ENCODE data around the gene DPH6.
"Not testable (repeated sequence)": the region's sequence is repeated elsewhere in the genome, so short reads cannot be mapped to it uniquely, and the experiment has no call there.

Gene DPH6

GRCh38 chr15:35545824-35546510 lies at the start of gene DPH6:
Gene DPH6 (minus strand): TSS chr15:35546165. CDS start chr15:35546141, 24 bp downstream.
- DNase-seq (ENCODE audit: extremely low read depth, low read depth), result peak; percentile 58
- H3K4me3 ChIP-seq (replicated peaks; ENCODE audit: low read depth, low read length), result peak within 1 kb of the TSS; percentile 65
- no peak for TF ChIP-seq CTCF (IDR thresholded peaks at IDR 0.05; ENCODE audit: low read depth, low read length, missing control alignments)

GRCh38 chr15:35595656-35596055 lies 49.7 kb upstream of the DPH6 start:
- no peak overlapping the region for H3K4me3 ChIP-seq (replicated peaks; ENCODE audit: low read depth, low read length)
- no peak for TF ChIP-seq CTCF (IDR thresholded peaks at IDR 0.05; ENCODE audit: low read depth, low read length, missing control alignments)
- DNase-seq (ENCODE audit: extremely low read depth, low read depth), result no peak

GRCh38 chr15:35591987-35592386 lies 46.0 kb upstream of the DPH6 start:
- H3K4me3 ChIP-seq (replicated peaks; ENCODE audit: low read depth, low read length); DNase-seq (ENCODE audit: extremely low read depth, low read depth): not testable (repeated sequence)

GRCh38 chr15:35583863-35584528 lies 38.0 kb upstream of the DPH6 start:
- no peak for TF ChIP-seq CTCF (IDR thresholded peaks at IDR 0.05; ENCODE audit: low read depth, low read length, missing control alignments)
- H3K4me3 ChIP-seq (replicated peaks; ENCODE audit: low read depth, low read length), result no peak overlapping the region
- no peak for DNase-seq (ENCODE audit: extremely low read depth, low read depth)

- no peak for TF ChIP-seq CTCF (IDR thresholded peaks at IDR 0.05; ENCODE audit: low read depth, low read length, missing control alignments)
Measured at GRCh38 chr15:35580606-35581005, 34.6 kb upstream of the DPH6 start.

GRCh38 chr15:35567392-35567791 lies 21.4 kb upstream of the DPH6 start:
- H3K4me3 ChIP-seq (replicated peaks; ENCODE audit: low read depth, low read length), result no peak overlapping the region
- no peak for DNase-seq (ENCODE audit: extremely low read depth, low read depth)
- TF ChIP-seq CTCF (IDR thresholded peaks at IDR 0.05; ENCODE audit: low read depth, low read length, missing control alignments), result no peak

More at GRCh38 chr15:35580606-35581005, 34.6 kb upstream of the DPH6 start:
- no peak for DNase-seq (ENCODE audit: extremely low read depth, low read depth)
- no peak overlapping the region for H3K4me3 ChIP-seq (replicated peaks; ENCODE audit: low read depth, low read length)

GRCh38 chr15:35566991-35567390 lies 21.0 kb upstream of the DPH6 start:
- DNase-seq (ENCODE audit: extremely low read depth, low read depth), result no peak
- TF ChIP-seq CTCF (IDR thresholded peaks at IDR 0.05; ENCODE audit: low read depth, low read length, missing control alignments), result no peak
- H3K4me3 ChIP-seq (replicated peaks; ENCODE audit: low read depth, low read length), result no peak overlapping the region
